Measurements from ENCODE around the gene ITPA. TPM values are rescaled to one million over a fixed set of nuclear protein-coding genes. Genes with fewer than 3 reads are reported as not detected.

ITPA gene
- total and polyA plus RNA-seq, 2 of the 13 experiments (the other 11 are each of a cell fraction or from before 2014, with no cell fraction given): 60.1 to 103 TPM

- TF ChIP-seq ELF1 (CRISPR knock-in tag; IDR thresholded peaks at IDR 0.05): 0 out of 2 replicates have a peak, but pooled peaks have one; percentile 38
- peak; percentile 74 for TF ChIP-seq BCL3 (CRISPR knock-in tag; IDR thresholded peaks at IDR 0.05)
- peak; percentile 57; the same call in 1 of the 2 replicates for TF ChIP-seq ZNF569 (CRISPR knock-in tag; IDR thresholded peaks at IDR 0.05; ENCODE audit: borderline replicate concordance)
- 0 out of 2 replicates have a peak, but pooled peaks have one; percentile 6 for TF ChIP-seq ZNF629 (CRISPR knock-in tag; conservative IDR thresholded peaks at IDR 0.05)
- peak; percentile 58; the same call in 1 of the 2 replicates for TF ChIP-seq ZNF367 (CRISPR knock-in tag; IDR thresholded peaks at IDR 0.05; ENCODE audit: borderline replicate concordance)
- TF ChIP-seq RARA (CRISPR knock-in tag; IDR thresholded peaks at IDR 0.05): 0 out of 2 replicates have a peak, but pooled peaks have one; percentile 15
- TF ChIP-seq DR1 (CRISPR knock-in tag; IDR thresholded peaks at IDR 0.05): no peak; the same call in 1 of the 2 replicates
- TF ChIP-seq SALL2 (CRISPR knock-in tag; IDR thresholded peaks at IDR 0.05): peak; percentile 36
- peak; percentile 80 for TF ChIP-seq ATF7-NPFF (CRISPR knock-in tag; IDR thresholded peaks at IDR 0.05; ENCODE audit: low read depth)
- peak; percentile 7; the same call in 1 of the 2 replicates for TF ChIP-seq NFYC (CRISPR knock-in tag; IDR thresholded peaks at IDR 0.05)
- TF ChIP-seq JARID2 (CRISPR knock-in tag; IDR thresholded peaks at IDR 0.05; ENCODE audit: insufficient replicate concordance): no peak
- 0 out of 2 replicates have a peak, but pooled peaks have one; percentile 42 for TF ChIP-seq FLYWCH1 (CRISPR knock-in tag; IDR thresholded peaks at IDR 0.05)
- TF ChIP-seq SIX1 (CRISPR knock-in tag; IDR thresholded peaks at IDR 0.05; ENCODE audit: borderline replicate concordance): no peak
- TF ChIP-seq ZNF230 (CRISPR knock-in tag; IDR thresholded peaks at IDR 0.05): no peak
- TF ChIP-seq MXD4 (CRISPR knock-in tag; IDR thresholded peaks at IDR 0.05): no peak; the same call in none of the 2 replicates
- TF ChIP-seq KLF15 (CRISPR knock-in tag; IDR thresholded peaks at IDR 0.05; ENCODE audit: borderline replicate concordance): peak; percentile 48; the same call in 1 of the 2 replicates
- TF ChIP-seq TFDP1 (CRISPR knock-in tag; IDR thresholded peaks at IDR 0.05; ENCODE audit: borderline replicate concordance): 0 out of 2 replicates have a peak, but pooled peaks have one; percentile 18
- TF ChIP-seq ZNF264 (CRISPR knock-in tag; IDR thresholded peaks at IDR 0.05): no peak
- no peak for TF ChIP-seq MTF1 (CRISPR knock-in tag; IDR thresholded peaks at IDR 0.05)
- TF ChIP-seq ZNF609 (CRISPR knock-in tag; IDR thresholded peaks at IDR 0.05; ENCODE audit: borderline replicate concordance): no peak
- peak; percentile 48; the same call in 1 of the 2 replicates for TF ChIP-seq SALL1 (CRISPR knock-in tag; IDR thresholded peaks at IDR 0.05)
- 0 out of 2 replicates have a peak, but pooled peaks have one; percentile 22 for TF ChIP-seq NKX3-1 (CRISPR knock-in tag; IDR thresholded peaks at IDR 0.05)
- TF ChIP-seq GATA4 (IDR thresholded peaks at IDR 0.05; ENCODE audit: borderline replicate concordance, low read depth): no peak
Observed at GRCh38 chr20:3239026-3239866, 29.9 kb downstream of the ITPA start, which contains the start of gene SLC4A11 (continued).

Measured in HepG2 (cell line).